Bronchial epithelial cell (primary cell): ENCODE data around the gene GPR68. TPM values are rescaled to one million over a fixed set of nuclear protein-coding genes. Genes with fewer than 3 reads are reported as not detected.
A peak's percentile ranks its signal among the peaks of the same experiment; 100 is the strongest.

Experiments used
- DNase-seq: peaks from one replicate; pipeline ENCODE4 v3.0.0-alpha.2; 2010; ENCODE audit warnings: low read depth
- FAIRE-seq: peaks from 2 replicates; lab custom pipeline; 2011; peaks lifted over from hg19 to GRCh38; lab: Jason Lieb, UNC
- H3K27me3 ChIP-seq: 2 replicates; pipeline ENCODE4 v1.5.1; 2011; ENCODE audit warnings: low read length; ENCODE audit not compliant: control insufficient read depth, insufficient read depth
- H3K36me3 ChIP-seq: 2 replicates; pipeline ENCODE4 v1.5.1; 2011; ENCODE audit warnings: low read length; ENCODE audit not compliant: control insufficient read depth, insufficient read depth
- H3K4me3 ChIP-seq: 2 replicates; pipeline ENCODE4 v1.5.1; 2011; ENCODE audit warnings: mild to moderate bottlenecking, low read depth, low read length, control low read depth
- total RNA-seq: library from RNA; depleted of rRNA; stranded (reverse); fragments of >200 nt; gene quantifications from 2 replicates; pipeline ENCODE4 v1.2.1, GENCODE V29; 2014
- TF ChIP-seq, protein P1 (sequence below): IDR thresholded peaks from 2 replicates; pipeline ENCODE4 v1.5.1; 2011; ENCODE audit warnings: mild to moderate bottlenecking, moderate library complexity, low read length, control low read depth, inconsistent platforms; ENCODE audit not compliant: insufficient read depth, severe bottlenecking

GPR68 gene
- total RNA-seq, 1 donor from 2014 or later = 1.8 TPM

DNA sequence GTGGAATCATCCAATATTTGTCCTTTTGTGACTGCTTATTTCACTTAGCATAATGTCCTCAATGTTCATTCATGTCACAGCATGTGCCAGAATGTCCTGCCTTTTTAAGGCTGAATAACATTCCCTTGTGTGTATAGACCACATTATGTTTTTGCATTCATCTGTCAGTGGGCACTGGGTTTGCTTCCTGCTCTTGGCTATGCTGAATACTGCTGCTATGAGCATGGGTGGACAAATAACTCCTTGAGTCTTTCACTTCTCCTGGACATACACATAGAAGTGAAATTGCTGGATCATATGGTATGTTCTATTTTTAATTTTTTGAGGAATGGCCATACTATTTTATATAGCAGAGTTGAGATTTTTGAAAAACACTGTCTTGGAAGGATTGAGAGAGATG lies 46.9 kb downstream of the GPR68 start:
- no peak overlapping the region for H3K4me3 ChIP-seq
- TF ChIP-seq, protein P1, sequence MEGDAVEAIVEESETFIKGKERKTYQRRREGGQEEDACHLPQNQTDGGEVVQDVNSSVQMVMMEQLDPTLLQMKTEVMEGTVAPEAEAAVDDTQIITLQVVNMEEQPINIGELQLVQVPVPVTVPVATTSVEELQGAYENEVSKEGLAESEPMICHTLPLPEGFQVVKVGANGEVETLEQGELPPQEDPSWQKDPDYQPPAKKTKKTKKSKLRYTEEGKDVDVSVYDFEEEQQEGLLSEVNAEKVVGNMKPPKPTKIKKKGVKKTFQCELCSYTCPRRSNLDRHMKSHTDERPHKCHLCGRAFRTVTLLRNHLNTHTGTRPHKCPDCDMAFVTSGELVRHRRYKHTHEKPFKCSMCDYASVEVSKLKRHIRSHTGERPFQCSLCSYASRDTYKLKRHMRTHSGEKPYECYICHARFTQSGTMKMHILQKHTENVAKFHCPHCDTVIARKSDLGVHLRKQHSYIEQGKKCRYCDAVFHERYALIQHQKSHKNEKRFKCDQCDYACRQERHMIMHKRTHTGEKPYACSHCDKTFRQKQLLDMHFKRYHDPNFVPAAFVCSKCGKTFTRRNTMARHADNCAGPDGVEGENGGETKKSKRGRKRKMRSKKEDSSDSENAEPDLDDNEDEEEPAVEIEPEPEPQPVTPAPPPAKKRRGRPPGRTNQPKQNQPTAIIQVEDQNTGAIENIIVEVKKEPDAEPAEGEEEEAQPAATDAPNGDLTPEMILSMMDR = no peak
- peaks cover 1% of the 10 kb centered on the region for H3K36me3 ChIP-seq
- DNase-seq = no peak
- peak; percentile 80 for FAIRE-seq
- no peaks in the 10 kb centered on the region for H3K27me3 ChIP-seq

DNA sequence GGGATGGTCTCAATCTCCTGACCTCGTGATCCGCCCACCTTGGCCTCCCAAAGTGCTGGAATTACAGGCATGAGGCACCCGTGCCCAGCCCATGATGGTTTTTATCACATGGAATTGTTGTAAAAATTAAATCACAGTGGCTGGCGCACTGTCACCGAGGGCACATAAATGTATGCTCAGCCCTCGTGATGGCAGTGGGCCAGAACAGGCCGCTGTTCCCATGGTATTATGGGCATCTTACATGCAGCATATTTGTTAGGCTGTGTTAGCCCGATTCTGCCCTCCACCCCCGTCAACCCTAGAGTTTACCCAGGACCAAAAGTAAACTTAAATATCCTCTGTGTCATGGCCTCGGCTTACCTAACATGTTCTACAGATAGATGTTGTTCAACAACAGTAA lies 48.6 kb downstream of the GPR68 start:
- TF ChIP-seq, protein P1 = no peak
- no peak overlapping the region for H3K4me3 ChIP-seq
- H3K27me3 ChIP-seq = no peaks in the 10 kb centered on the region
- FAIRE-seq (no peak), DNase-seq (no peak)
- peaks cover 1% of the 10 kb centered on the region for H3K36me3 ChIP-seq

DNA sequence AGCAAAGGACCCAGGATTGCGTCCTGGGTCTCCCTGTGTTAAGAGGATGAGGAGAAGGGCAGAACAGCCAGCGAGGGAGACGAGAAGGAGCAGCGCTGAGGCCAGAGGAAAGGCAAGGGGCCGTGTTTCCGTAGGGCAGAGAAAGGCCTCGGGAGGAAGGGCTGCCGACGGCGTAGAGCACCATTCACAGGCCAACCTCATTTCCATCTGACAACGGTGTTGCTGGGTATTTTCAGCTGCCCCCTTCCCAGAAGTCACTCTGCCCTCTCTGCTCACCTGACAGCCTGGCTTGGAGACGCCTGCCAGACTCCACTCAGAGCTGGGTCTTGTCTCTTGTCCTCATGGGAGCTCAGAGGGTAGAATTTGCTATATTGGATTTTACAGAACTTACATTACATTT lies 51.4 kb downstream of the GPR68 start:
- Histone ChIP-seq H3K4me3 (no peak overlapping the region), H3K27me3 (no peaks in the 10 kb centered on the region), H3K36me3 (peaks cover 3% of the 10 kb centered on the region)
- no peak for DNase-seq
- TF ChIP-seq, protein P1 = no peak
- no peak for FAIRE-seq

- FAIRE-seq (peak; percentile 76), DNase-seq (no peak)
- TF ChIP-seq, protein P1 = no peak
- H3K4me3 ChIP-seq = no peak overlapping the region
- H3K36me3 ChIP-seq = peaks cover 6% of the 10 kb centered on the region
- H3K27me3 ChIP-seq = no peaks in the 10 kb centered on the region
Observed at GRCh38 chr14:91190853-91191252, 53.7 kb downstream of the GPR68 start.

GRCh38 chr14:91187271-91187670 lies 57.2 kb downstream of the GPR68 start:
- Histone ChIP-seq H3K36me3 (peaks cover 7% of the 10 kb centered on the region), H3K27me3 (no peaks in the 10 kb centered on the region), H3K4me3 (no peak overlapping the region)
- TF ChIP-seq, protein P1 = no peak
- DNase-seq (no peak), FAIRE-seq (no peak)

- peak; percentile 68 for DNase-seq
- H3K4me3 ChIP-seq = no peak overlapping the region
- H3K27me3 ChIP-seq = no peaks in the 10 kb centered on the region
- FAIRE-seq = peak; percentile 13
- TF ChIP-seq, protein P1 = no peak
- H3K36me3 ChIP-seq = peaks cover 7% of the 10 kb centered on the region
Observed at GRCh38 chr14:91186515-91187066, 57.9 kb downstream of the GPR68 start.
